BLaER1 (cell line): ENCODE measurements around the gene ACTC1.
"Not testable (repeated sequence)": the region's sequence is repeated elsewhere in the genome, so short reads cannot be mapped to it uniquely, and the experiment has no call there.

ENCODE experiments used
- H3K27ac ChIP-seq: shearing (Covaris generic); formaldehyde crosslinking; 2 replicates; pipeline ENCODE4 v1.8.1; 2022
- H3K27me3 ChIP-seq: shearing (Covaris generic); formaldehyde crosslinking; 2 replicates; pipeline ENCODE4 v1.8.1; 2022
- H3K36me3 ChIP-seq: shearing (Covaris generic); formaldehyde crosslinking; 2 replicates; pipeline ENCODE4 v1.8.1; 2022
- H3K4me1 ChIP-seq: shearing (Covaris generic); formaldehyde crosslinking; 2 replicates; pipeline ENCODE4 v1.8.1; 2022
- H3K4me2 ChIP-seq: shearing (Covaris generic); formaldehyde crosslinking; 2 replicates; pipeline ENCODE4 v1.8.1; 2022
- H3K4me3 ChIP-seq: shearing (Covaris generic); formaldehyde crosslinking; 2 replicates; pipeline ENCODE4 v1.8.1; 2022
- H3K9ac ChIP-seq: shearing (Covaris generic); formaldehyde crosslinking; 2 replicates; pipeline ENCODE4 v1.8.1; 2022
- H3K9me3 ChIP-seq: shearing (Covaris generic); formaldehyde crosslinking; 2 replicates; pipeline ENCODE4 v1.8.1; 2022
- H4K20me1 ChIP-seq: shearing (Covaris generic); formaldehyde crosslinking; 2 replicates; pipeline ENCODE4 v1.8.1; 2022
- Cebpa-rat ChIP-seq: shearing (Covaris generic); IDR thresholded peaks from 2 replicates; pipeline ENCODE4 v1.8.1; 2022

Gene ACTC1

DNA sequence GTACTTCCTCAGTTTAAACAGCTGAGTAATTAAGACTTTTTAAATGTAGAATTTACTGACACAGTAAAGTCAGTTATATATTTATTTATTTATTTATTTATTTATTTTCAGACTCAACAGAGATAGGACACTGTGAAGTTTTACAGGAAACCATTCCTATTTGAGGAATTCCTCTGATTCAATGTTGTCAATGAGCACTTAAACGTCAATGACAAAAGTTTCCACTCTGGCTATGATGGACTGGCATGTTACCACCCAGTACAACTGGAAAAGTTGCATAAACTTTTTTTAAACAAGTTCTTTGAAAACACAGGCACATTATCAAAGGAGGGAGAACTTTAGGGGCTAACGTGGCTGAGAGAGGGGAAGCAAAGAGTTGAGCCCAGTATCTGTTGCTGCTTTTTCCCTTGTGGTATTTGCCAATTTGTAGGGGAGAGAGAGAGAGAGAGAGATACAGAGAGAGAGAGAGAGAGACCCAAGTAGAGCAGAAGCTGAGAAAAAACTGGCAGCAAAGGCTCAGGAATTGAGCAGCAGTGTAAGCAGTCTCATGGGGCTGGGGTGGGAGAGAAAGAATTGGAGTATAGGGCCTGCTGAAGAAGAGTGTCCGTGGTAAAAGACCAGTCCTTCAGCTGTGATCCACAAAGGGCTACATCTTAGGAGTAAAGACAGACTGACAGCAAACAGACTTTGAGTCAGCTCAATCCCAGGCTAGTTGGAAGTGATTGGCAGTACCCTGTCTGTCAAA is 18.3 kb upstream of the ACTC1 start:
- Histone ChIP-seq H3K9ac (no peak overlapping the region), H3K4me3 (no peak overlapping the region), H4K20me1 (no peaks in the 10 kb centered on the region), H3K4me2 (no peak overlapping the region), H3K27me3 (no peaks in the 10 kb centered on the region), H3K9me3 (no peaks in the 10 kb centered on the region), H3K4me1 (no peaks in the 10 kb centered on the region), H3K36me3 (no peaks in the 10 kb centered on the region), H3K27ac (no peak overlapping the region)
- TF ChIP-seq Cebpa-rat: no peak

DNA sequence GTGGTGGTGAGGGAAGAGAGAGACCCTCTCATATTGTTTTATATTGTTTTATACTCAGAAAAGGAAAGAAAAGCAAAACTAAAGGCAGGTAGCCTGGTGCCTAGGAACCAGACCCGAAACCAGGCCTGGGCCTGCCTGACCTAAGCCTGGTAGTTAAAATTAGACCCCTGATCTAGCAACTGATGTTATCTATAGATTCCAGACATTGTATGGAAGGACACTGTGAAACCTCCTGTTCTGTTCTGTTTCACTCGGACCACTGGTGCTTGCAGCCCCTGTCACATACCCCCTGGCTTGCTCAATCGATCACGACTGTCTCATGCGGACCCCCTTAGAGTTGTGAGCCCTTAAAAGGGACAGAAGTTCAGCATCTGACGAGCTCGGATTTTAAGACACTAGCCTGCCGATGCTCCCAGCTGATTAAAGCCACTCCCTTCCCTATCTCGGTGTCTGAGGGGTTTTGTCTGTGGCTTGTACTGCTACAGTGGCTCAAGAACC is 17.6 kb upstream of the ACTC1 start:
- not testable (repeated sequence) for H3K4me1 ChIP-seq, H3K36me3 ChIP-seq, H3K4me2 ChIP-seq, H3K27me3 ChIP-seq, H3K4me3 ChIP-seq, H3K27ac ChIP-seq, H3K9ac ChIP-seq, H3K9me3 ChIP-seq, H4K20me1 ChIP-seq

DNA sequence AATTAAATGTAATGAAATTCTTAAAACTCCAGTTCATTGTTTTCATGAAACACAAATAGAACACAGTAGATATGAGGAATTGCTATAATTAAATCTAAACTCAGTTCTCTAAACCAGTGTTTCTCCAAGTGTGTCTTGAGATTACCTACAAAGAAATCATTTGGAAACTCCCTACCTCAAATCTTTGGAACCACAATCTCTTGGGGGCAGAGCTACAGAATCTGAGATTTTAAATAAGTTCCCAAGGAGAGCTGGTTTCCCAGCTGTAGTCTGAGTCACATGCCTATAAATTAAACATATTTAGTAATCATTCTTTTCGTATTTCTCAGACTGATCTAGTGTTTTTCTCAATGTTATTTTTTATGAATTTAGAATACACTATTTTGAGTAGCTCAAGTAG is 17.0 kb upstream of the ACTC1 start:
- Histone ChIP-seq H3K4me3 (no peak overlapping the region), H3K36me3 (no peaks in the 10 kb centered on the region), H3K4me1 (no peaks in the 10 kb centered on the region), H3K9ac (no peak overlapping the region), H3K9me3 (peaks cover 2% of the 10 kb centered on the region), H4K20me1 (no peaks in the 10 kb centered on the region), H3K27ac (no peak overlapping the region), H3K27me3 (no peaks in the 10 kb centered on the region), H3K4me2 (no peak overlapping the region)
- TF ChIP-seq Cebpa-rat: no peak

DNA sequence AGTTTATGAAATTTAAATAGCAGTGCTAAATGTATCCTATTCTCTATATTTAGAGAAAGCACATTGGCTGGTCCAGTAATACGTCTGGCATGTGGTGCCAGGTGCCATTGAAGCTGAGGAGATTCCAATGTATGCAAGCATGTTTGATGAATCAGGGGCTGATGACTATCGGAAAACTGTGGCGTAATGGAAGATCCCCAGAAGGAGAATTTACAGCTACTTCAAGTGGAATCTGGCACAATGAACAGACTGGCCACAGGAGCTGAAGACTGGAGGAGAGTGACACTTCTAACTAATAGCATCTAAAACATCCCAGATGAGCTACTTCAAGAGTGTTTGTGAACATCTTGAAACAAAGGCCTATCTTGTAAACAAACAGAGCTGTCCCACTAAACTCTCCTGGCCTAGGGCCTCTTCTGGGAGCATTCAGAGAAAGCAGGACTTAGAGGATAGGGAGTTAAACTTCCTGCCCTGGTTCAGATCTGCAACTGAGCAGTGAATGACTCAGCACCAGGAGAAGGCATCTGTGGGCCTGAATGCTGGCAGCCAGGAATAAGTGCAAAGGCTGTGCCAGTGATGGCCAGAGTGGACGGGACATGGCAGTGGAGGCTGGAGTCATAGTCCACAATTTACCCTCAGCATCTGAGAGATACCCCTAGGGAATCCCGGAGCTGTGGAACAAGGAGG is 15.2 kb upstream of the ACTC1 start:
- H4K20me1 ChIP-seq: no peaks in the 10 kb centered on the region
- no peaks in the 10 kb centered on the region for H3K36me3 ChIP-seq
- no peaks in the 10 kb centered on the region for H3K4me1 ChIP-seq
- H3K9ac ChIP-seq: no peak overlapping the region
- H3K27me3 ChIP-seq: no peaks in the 10 kb centered on the region
- peaks cover 15% of the 10 kb centered on the region for H3K9me3 ChIP-seq
- H3K4me3 ChIP-seq: no peak overlapping the region
- H3K27ac ChIP-seq: no peak overlapping the region
- no peak overlapping the region for H3K4me2 ChIP-seq
- TF ChIP-seq Cebpa-rat: no peak

DNA sequence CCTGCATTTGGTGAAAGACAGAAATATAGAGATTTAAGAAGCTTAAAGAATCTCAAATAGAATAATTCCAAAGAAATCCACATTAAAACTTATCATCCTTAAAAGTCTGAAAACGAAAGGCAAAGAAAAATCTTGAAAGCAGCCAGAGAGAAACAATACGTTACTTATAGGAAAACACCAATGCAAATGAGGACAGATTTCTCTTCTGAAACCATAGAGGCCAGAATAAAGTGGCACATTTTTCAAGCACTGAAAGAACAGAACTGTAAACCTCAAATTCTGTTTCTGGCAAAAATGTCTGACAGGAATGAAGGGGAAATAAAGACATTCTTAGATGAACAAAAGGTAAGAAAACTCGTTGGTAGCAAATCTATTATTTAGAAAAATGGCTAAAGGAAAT is 13.8 kb upstream of the ACTC1 start:
- H3K9ac ChIP-seq: no peak overlapping the region
- no peaks in the 10 kb centered on the region for H3K27me3 ChIP-seq
- H4K20me1 ChIP-seq: no peaks in the 10 kb centered on the region
- H3K4me2 ChIP-seq: no peak overlapping the region
- no peaks in the 10 kb centered on the region for H3K36me3 ChIP-seq
- no peak overlapping the region for H3K4me3 ChIP-seq
- H3K9me3 ChIP-seq: peaks cover 15% of the 10 kb centered on the region
- no peak overlapping the region for H3K27ac ChIP-seq
- TF ChIP-seq Cebpa-rat: no peak
- H3K4me1 ChIP-seq: no peaks in the 10 kb centered on the region

DNA sequence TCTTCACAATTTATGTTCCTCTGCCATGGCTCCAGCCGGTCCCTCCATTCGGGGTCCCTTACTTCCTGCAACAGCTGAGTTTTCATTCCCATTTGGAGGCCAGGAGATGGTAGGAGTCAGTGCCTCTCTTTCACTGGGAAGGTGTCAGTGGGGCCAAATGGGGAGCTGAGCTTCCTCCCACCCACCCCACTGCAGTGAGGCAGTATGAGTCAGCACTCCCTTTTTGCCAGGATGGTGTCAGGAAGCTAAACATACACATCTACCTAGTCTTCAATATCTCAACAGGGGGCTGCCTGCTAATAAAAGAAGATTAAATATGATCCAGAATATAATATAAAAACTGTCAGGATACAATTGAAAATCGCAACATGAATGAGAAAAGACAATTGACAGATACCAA is 12.7 kb upstream of the ACTC1 start:
- Histone ChIP-seq H3K9ac (no peak overlapping the region), H3K27me3 (no peaks in the 10 kb centered on the region)
- TF ChIP-seq Cebpa-rat: no peak

DNA sequence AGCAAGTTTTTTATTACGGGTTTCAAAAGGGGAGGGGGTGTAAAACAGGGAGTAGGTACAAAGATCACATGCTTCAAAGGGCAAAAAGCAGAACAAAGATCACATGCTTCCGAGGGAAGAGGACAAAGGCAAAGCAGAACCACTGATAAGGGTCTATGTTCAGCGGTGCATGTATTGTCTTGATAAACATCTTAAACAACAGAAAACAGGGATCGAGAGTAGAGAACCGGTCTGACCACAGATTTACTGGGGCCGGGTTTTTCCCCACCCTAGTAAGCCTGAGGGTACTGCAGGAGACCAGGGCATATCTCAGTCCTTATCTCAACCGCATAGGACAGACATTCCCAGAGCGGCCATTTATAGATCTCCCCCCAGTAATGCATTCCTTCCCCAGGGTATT is 11.9 kb upstream of the ACTC1 start:
- H3K4me1 ChIP-seq, H3K36me3 ChIP-seq: not testable (repeated sequence)

More for the DNA sequence above, 12.7 kb upstream of the ACTC1 start:
- Histone ChIP-seq H3K27ac (no peak overlapping the region), H3K9me3 (peaks cover 15% of the 10 kb centered on the region), H3K4me1 (no peaks in the 10 kb centered on the region), H3K4me3 (no peak overlapping the region), H3K4me2 (no peak overlapping the region), H3K36me3 (no peaks in the 10 kb centered on the region), H4K20me1 (no peaks in the 10 kb centered on the region)

DNA sequence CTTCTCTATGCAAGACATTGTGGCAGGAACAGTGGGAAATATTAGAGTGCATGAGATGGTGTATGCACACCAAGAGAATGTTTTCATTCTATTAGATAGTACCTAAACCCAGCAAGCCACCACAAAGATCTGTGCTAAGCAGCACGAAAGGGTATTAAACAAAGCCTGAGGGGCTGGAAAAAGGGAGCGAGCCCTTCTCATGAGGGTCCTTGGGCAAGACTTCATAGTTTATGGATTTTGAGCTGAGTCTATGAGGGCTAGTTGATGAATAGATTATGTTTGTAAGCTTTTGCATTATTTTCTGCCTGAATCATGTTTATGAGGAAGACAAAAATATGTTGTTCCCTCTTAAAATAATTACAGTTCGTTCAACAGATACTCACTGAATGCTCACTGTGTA is 9.4 kb upstream of the ACTC1 start:
- no peaks in the 10 kb centered on the region for H4K20me1 ChIP-seq
- no peak for TF ChIP-seq Cebpa-rat
- H3K4me1 ChIP-seq: no peaks in the 10 kb centered on the region
- no peak overlapping the region for H3K9ac ChIP-seq
- no peak overlapping the region for H3K4me3 ChIP-seq
- no peaks in the 10 kb centered on the region for H3K27me3 ChIP-seq
- H3K27ac ChIP-seq: no peak overlapping the region
- no peak overlapping the region for H3K4me2 ChIP-seq
- H3K36me3 ChIP-seq: no peaks in the 10 kb centered on the region
- H3K9me3 ChIP-seq: peaks cover 15% of the 10 kb centered on the region

More for the DNA sequence above, 11.9 kb upstream of the ACTC1 start:
- not testable (repeated sequence) for H3K4me2 ChIP-seq, H3K27me3 ChIP-seq, H4K20me1 ChIP-seq, H3K27ac ChIP-seq, H3K4me3 ChIP-seq, H3K9ac ChIP-seq
- H3K9me3 ChIP-seq: peaks cover 15% of the 10 kb centered on the region

DNA sequence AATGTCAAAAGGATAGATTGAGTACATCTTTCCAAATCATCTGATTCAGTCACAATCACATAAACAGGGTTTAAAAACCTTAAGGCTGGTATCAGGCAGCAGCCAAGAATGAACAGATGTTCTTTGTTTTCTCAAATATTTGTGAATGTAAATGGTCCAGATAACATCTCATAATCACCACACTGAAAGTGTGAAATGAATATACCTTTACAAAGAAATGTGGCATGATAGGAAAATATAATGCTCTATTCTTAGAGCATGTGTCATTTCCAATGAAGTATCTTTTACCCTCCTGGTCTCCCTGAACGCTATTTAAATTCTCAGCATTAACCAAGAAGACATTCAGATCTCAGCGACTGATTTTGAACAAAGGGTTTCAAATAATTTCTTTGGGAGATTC is 8.8 kb upstream of the ACTC1 start:
- Histone ChIP-seq H3K4me2 (no peak overlapping the region), H3K4me3 (no peak overlapping the region), H4K20me1 (no peaks in the 10 kb centered on the region), H3K4me1 (no peaks in the 10 kb centered on the region), H3K27me3 (no peaks in the 10 kb centered on the region), H3K9me3 (peaks cover 15% of the 10 kb centered on the region), H3K27ac (no peak overlapping the region), H3K36me3 (no peaks in the 10 kb centered on the region), H3K9ac (no peak overlapping the region)
- no peak for TF ChIP-seq Cebpa-rat

DNA sequence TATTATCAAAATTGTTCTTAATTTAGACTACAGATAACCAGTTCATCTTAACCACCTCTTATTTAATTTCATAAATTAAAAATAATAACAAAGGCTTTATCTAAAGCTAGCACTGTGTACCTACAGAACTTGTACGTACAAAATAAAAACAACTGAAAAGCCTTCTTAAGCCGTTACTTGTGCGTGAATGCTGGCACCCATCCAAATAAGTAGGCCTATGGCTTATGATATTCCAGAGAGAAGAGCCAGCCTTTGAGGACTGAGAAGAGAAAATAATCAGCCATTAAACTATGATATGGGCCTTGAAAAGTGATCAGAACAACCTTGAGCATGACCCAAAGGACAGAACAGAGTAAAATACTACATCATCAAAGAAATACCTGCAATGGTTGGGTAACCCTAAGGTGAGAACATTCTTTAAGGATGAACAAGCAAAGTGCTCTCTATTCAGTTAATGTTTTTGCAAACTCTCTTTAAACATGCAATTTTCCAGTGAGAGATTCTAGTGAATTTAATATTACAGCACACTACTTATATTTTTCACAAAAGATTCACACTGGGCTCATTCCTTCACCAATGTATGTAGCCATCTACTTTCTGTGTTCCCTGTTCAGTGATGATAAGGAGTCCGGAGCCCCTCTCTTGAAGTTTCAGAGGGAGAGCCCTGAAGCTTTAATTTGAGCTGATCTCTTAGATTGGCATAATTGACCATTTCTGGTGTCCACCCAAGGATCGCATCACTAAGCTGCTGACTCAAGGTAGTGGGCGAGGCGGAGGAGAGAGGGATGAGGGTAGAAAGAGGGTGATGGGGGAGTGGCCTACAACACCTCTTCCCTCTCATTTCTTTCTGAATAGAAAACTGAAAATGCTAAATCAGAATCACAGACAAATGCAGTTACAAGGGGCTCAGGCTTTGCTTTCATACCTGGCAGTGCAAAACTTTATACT is 7.7 kb upstream of the ACTC1 start:
- H3K27ac ChIP-seq: no peak overlapping the region
- H3K36me3 ChIP-seq: no peaks in the 10 kb centered on the region
- no peak overlapping the region for H3K4me2 ChIP-seq
- no peaks in the 10 kb centered on the region for H3K27me3 ChIP-seq
- H3K4me1 ChIP-seq: no peaks in the 10 kb centered on the region
- H4K20me1 ChIP-seq: no peaks in the 10 kb centered on the region
- TF ChIP-seq Cebpa-rat: no peak
- no peak overlapping the region for H3K4me3 ChIP-seq
- H3K9ac ChIP-seq: no peak overlapping the region
- peaks cover 15% of the 10 kb centered on the region for H3K9me3 ChIP-seq
